Measurements from ENCODE around the gene RAN.
A peak's percentile ranks its signal among the peaks of the same experiment; 100 is the strongest.
"Not testable (repeated sequence)": the region's sequence is repeated elsewhere in the genome, so short reads cannot be mapped to it uniquely, and the experiment has no call there.

Gene RAN

GRCh38 chr12:130849561-130850417 lies 22.1 kb upstream of the RAN start:
- DNase-seq (ENCODE audit: low read depth), result no peak

DNA sequence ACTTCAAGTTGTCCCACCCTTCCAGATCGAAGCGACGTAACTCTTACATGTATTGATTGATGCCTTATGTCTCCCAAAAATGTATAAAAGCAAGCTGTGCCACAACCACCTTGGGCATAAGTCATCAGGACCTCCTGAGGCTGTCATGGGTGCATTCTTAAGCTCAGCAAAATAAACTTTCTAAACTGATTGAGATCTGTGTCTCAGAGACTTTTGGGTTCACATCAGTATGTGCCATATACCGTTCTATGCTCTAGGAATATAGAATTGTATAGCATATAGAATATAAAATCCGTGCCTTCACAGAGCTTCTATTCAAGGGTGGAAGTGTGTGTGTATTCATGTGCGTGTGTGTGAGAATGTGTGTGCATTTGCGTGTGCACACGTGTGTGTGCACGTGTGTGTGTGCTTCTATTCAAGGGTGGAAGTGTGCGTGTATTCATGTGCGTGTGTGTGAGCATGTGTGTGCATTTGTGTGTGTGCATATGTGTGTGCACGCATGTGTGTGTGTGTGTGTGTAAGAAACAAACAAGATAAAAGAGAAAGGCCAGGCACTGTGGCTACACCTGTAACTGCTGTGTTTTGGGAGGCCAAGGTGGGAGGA lies 21.3 kb upstream of the RAN start:
- no peak for DNase-seq (ENCODE audit: low read depth)

GRCh38 chr12:130856088-130856487 lies 15.8 kb upstream of the RAN start:
- no peak for DNase-seq (ENCODE audit: low read depth)

DNA sequence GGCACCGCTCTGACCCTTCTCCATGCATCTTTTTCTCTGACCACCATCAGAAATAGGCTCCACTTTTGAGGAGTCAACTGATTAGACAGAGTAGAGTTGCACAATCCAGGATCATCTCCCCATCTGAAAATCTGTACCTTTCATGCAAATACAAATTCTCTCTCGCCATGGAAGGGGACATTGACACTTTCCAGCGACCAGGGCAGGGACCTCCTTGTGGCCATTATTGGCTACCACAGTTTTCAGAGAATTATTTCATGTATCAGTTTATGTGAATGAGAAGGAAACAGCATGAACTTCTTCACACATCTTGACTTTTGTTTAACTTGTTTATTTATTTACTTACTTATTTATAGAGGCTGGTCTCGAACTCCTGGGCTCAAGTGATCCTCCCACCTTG lies 13.8 kb upstream of the RAN start:
- DNase-seq (ENCODE audit: low read depth), result no peak

DNA sequence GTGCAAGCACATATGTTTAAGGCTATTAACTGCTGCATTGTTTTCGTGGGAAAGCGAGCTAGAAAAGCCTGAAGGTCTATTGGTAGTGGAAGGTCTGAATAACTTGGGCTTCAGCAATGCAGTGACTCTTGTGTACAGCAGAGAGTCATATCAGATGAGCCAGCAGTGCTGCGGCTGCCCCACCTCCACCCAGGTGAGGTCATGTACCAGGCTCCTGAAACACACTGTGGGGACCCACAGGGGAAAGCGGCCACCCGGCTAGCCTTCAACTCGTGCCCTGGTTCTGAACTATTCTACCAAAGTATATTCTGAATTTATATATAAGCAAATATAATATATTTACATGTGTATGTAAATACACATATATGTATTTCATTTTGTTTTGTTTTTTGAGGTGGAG lies 12.7 kb upstream of the RAN start:
- no peak for DNase-seq (ENCODE audit: low read depth)

GRCh38 chr12:130860311-130860710 lies 11.6 kb upstream of the RAN start:
- no peak for DNase-seq (ENCODE audit: low read depth)

- no peak for DNase-seq (ENCODE audit: low read depth)
Measured at GRCh38 chr12:130862161-130862560, 9.7 kb upstream of the RAN start.

DNA sequence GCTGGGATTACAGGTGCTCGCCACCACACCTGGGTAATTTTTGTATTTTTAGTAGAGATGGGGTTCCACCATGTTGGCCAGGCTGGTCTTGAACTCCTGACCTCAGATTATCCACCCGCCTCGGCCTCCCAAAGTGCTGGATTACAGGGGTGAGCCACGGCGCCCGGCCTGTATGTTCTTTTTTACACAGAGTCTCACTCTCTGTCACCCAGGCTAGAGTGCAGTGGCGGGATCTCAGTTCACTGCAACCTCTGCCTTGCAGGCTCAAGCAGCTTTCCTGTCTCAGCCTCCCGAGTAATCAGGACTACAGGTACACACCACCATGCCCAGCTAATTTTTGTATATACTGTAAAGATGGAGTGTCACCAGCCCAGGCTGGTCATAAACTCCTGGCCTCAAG lies 9.1 kb upstream of the RAN start:
- not testable (repeated sequence) for DNase-seq (ENCODE audit: low read depth)

DNA sequence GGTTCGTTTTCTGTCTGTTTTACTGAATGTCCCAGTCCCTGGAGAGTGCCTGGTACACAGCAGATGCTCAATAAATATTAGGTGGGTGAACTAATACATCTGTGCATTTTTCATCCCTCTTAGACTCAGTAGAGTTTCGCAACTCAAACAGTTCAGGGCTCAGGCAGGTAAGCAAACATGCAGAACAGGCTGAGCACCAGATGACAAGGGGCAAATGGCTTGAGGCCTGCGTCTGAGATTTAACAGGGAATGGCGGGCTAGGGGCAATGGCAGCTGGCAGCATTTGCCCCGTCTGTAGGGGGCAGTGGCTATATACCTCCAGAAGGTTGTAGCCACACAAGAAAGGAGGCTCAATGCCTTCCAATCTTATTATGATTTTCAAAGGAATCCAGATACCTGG lies 8.6 kb upstream of the RAN start:
- no peak for DNase-seq (ENCODE audit: low read depth)

GRCh38 chr12:130868412-130868811 lies 3.5 kb upstream of the RAN start:
- DNase-seq (ENCODE audit: low read depth), result no peak

- DNase-seq (ENCODE audit: low read depth), result peak; percentile 58
Measured at GRCh38 chr12:130870442-130871285, 1.2 kb upstream of the RAN start.

DNA sequence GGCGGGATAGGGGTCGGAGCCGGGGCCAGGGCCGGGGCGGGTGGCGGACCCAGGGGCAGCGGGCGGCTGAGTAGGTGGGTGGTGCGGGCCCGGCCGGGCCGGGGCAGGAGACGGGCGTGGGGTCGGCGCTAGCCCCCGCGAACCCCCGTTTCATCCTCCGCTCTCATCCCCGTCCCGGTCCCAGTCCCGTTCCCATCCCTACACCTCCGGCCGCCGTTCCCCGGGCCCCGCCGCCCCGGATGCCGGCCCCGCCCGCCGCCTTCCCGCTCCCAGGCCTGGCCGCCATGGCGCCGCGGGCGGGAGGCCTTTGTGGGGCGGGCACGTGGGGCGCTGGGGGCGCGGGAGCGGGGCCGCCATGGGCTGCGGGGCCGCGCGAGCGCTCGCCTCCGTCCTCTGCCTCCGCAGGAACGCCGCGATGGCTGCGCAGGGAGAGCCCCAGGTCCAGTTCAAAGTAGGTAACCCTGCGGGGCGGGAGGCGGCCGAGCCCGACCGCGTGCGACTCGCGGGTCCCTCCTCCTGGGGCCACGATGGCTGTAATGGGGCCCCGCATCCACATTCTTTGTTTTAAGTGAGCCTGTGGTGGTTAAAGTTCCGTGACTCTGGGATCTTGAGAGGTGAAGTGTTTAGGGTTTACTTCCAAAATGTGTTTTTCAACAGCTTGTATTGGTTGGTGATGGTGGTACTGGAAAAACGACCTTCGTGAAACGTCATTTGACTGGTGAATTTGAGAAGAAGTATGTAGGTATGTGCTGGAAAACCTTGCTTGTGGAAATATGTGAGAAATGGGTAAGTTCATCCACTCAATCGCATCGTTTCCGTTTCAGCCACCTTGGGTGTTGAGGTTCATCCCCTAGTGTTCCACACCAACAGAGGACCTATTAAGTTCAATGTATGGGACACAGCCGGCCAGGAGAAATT lies 572 bp downstream of the RAN start:
- peak; percentile 23 for DNase-seq (ENCODE audit: low read depth)

GRCh38 chr12:130873106-130873795 lies 1.4 kb downstream of the RAN start:
- DNase-seq (ENCODE audit: low read depth), result no peak

DNA sequence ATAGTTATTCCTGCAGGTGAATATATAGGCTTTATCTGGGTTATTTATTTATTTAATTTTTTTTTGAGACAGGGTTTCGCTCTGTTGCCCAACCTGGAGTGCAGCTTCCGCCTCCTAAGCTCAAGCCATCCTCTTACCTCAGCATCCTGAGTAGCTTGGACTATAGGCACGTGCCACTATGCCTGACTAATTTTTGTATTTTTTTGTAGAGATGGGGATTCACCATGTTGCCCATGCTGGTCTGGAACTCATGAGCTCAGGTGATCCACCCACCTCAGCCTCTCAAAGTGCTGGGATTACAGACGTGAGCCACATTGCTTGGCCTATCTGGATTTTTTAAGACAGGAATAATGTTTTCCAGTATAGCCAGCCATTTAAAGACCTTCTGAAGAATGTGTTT lies 2.0 kb downstream of the RAN start:
- DNase-seq (ENCODE audit: low read depth), result no peak

GRCh38 chr12:130874696-130875095 lies 2.8 kb downstream of the RAN start:
- DNase-seq (ENCODE audit: low read depth), result no peak

DNA sequence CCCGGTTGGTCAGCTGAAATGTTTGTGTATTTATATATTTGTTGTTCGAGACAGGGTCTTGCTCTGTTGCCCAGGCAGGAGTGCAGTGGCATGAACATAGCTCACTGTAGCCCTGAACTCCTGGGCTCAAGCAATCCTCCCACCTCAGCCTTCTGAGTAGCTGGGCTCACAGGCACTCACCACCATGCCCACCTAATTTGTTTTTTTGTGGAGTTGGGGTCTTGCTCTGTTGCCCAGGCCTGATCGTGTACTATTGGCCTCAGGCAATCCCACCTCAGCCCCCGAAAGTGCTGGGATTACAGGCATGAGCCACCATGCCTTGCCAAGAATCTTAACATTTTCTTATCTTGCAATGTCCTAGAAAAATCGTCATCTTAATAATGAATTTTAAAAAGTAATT lies 3.3 kb downstream of the RAN start:
- no peak for DNase-seq (ENCODE audit: low read depth)

DNA sequence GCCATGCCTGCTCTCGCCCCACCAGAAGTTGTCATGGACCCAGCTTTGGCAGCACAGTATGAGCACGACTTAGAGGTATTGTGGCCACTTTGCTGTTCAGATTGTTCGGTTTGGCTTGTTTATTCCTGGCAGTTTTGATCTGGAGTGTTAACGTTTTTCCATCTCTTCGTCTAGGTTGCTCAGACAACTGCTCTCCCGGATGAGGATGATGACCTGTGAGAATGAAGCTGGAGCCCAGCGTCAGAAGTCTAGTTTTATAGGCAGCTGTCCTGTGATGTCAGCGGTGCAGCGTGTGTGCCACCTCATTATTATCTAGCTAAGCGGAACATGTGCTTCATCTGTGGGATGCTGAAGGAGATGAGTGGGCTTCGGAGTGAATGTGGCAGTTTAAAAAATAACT lies 3.8 kb downstream of the RAN start:
- not testable (repeated sequence) for DNase-seq (ENCODE audit: low read depth)

DNA sequence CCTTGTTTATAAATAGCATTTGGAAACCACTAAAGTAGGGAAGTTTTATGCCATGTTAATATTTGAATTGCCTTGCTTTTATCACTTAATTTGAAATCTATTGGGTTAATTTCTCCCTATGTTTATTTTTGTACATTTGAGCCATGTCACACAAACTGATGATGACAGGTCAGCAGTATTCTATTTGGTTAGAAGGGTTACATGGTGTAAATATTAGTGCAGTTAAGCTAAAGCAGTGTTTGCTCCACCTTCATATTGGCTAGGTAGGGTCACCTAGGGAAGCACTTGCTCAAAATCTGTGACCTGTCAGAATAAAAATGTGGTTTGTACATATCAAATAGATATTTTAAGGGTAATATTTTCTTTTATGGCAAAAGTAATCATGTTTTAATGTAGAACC lies 4.4 kb downstream of the RAN start:
- no peak for DNase-seq (ENCODE audit: low read depth)

DNA sequence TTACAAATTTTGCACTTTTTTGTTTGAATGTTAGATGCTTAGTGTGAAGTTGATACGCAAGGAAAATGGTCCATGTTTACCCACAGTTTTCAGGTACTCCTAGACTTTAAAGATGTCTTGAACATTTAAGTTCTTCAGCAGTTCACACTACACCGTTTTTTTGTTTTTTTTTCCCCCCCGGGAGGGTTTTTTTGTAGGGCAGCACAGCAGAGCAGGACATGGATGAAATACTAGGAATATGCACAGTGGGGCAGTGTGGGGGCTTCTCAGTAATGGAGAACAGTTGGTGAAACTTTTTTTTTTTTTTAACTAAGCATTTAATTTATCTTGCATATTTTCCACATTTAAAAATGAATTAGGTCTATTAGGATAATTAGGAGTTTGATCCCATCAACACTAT lies 4.9 kb downstream of the RAN start:
- DNase-seq (ENCODE audit: low read depth), result no peak

GRCh38 chr12:130877333-130877732 lies 5.5 kb downstream of the RAN start:
- DNase-seq (ENCODE audit: low read depth), result no peak
